ENCODE results near the gene PTPRU.

PTPRU gene

GRCh38 chr1:29235955-29236711 is at the start of gene PTPRU:
TSS of gene PTPRU (plus strand) at chr1:29236522. CDS start at chr1:29236645, 123 bp downstream.
- DNase-seq (ENCODE audit: low spot score) = peak; percentile 70

DNA sequence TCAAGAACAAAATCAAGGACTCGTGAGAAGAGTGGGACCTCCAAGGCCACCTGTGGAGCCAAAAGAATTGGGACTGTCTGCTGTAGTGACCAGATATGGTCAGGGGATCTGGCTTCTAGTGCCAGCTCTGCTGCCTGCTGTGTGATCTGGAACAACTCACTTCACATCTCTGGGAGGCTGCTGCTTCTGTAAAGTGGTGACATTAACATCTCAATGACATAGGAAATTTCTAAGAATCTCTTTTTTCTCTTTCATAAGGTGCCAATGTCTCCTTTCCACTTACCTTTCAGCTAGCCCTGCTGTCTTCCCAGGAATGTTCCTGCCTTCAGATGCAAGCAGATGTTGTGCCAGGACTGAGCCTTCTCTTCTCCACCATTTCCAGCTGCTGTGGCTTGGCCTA is 49.6 kb upstream of the PTPRU start:
- no peak for DNase-seq (ENCODE audit: low spot score)

DNA sequence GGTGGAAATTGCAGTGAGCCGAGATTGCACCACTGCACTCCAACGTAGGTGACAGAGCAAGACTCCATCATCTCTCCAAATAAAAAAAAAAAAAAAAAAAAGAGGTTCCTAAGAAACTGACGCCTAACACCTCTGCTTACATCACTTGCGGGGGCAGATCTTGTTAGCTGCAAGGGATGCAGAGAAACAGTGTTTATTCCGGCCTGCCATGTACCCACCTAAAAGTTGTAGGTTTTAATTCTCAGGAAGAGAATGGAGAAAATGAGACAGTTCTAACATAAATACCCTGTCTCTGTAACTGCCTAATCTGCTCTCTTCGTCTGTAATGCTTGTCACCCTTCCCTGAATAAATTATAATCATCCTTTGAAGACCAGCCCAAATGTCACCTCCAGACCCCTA is 45.6 kb upstream of the PTPRU start:
- DNase-seq (ENCODE audit: low spot score) = no peak

GRCh38 chr1:29193879-29194455 is 42.4 kb upstream of the PTPRU start:
- no peak for DNase-seq (ENCODE audit: low spot score)

DNA sequence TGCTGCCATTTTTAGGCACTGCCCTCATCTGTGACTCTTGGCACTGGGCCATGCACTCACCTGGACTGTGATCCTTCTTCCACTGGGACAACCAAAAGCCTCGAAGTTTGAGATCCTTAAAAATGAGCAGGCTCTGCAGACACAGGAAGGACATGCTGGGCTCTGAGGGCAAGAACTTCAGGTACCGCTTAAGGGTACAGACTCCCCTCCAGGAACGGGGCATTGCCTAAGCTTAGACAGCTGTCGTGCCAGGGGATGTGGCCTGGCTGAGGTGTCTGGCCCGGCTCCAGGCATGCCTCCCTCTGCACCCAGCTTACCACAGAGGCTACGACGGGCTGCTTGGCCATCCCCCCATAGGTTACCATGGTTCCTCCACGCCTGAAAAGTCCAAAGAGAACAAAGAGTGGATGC is 40.4 kb upstream of the PTPRU start:
- DNase-seq (ENCODE audit: low spot score) = no peak

DNA sequence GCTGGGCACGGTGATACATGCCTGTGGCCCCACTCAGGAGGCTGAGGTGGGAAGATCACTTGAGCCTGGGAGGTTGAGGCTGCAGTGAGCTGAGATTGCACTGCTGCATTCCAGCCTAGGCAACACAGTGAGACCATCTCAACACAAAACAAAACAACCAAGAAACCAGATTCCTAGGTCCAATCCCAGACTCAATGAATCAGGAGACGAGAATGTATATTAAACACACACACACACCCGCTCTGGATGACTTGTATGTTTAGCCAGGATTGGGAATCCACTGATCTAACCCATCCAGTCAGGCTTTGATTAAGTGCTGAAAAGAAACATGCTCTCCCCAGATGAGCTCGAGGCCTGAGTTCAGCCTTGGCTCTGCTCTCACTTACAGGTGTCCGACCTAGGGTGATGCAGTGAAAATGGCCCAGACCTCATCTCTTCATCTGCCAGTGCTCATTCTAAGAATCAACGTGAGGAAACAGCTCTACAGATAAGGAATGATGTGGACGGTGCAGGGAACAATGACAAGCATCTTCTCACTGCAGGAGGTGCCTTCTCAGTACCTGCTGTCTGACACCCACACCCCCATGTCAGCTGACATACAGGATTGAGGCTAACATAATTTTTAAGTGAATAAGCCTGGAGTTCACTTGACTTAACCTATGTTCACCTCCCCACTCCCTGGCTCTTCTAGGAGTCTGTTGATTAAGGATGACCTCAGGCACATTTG is 39.3 kb upstream of the PTPRU start:
- no peak for DNase-seq (ENCODE audit: low spot score)

GRCh38 chr1:29197590-29197924 is 38.8 kb upstream of the PTPRU start:
- peak; percentile 37 for DNase-seq (ENCODE audit: low spot score)

- DNase-seq (ENCODE audit: low spot score) = no peak
Observed at GRCh38 chr1:29197993-29198392, 38.3 kb upstream of the PTPRU start.

- no peak for DNase-seq (ENCODE audit: low spot score)
Observed at GRCh38 chr1:29200906-29201594, 35.3 kb upstream of the PTPRU start.

- no peak for DNase-seq (ENCODE audit: low spot score)
Observed at GRCh38 chr1:29201595-29202051, 34.7 kb upstream of the PTPRU start.

- no peak for DNase-seq (ENCODE audit: low spot score)
Observed at GRCh38 chr1:29202053-29202452, 34.3 kb upstream of the PTPRU start.

GRCh38 chr1:29202584-29203340 is 33.6 kb upstream of the PTPRU start:
- DNase-seq (ENCODE audit: low spot score) = peak; percentile 88

DNA sequence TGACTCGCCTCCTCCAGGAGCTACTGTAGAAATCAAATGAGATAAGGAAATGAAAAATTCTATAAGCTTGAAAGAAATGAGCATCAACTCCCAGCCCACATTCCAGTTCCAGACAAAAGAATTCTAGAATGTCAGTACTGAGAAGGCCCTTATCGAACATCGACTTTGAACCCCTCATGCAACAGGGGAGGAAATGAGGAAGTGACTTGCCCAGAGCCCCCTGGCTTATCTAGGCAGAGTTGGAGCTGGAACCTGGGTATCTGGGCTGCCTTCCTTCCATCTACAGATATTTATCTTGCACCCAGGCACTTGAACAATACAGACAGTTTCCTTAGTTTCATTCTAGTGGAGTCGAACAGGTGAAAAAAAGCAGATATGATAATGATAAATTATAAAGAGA is 27.9 kb upstream of the PTPRU start:
- DNase-seq (ENCODE audit: low spot score) = no peak

DNA sequence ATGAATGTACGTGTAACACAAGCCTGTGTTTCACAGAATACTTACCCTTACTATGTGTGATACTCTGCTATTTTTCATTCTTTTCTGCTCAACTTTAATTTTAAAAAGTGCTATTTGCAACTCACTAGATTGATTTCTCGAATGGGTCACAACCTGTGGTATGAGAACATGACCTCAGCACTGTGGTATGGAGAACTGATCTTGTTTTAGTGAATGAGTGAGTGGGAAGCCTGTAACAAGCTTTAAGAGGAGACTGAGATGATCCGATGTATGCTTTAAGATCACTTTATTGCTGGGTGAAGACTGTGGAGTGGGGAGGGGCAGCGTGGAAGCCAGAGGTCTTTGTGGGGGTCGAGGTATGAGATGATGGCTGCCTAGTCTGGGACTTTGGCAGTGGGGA is 27.1 kb upstream of the PTPRU start:
- no peak for DNase-seq (ENCODE audit: low spot score)

DNA sequence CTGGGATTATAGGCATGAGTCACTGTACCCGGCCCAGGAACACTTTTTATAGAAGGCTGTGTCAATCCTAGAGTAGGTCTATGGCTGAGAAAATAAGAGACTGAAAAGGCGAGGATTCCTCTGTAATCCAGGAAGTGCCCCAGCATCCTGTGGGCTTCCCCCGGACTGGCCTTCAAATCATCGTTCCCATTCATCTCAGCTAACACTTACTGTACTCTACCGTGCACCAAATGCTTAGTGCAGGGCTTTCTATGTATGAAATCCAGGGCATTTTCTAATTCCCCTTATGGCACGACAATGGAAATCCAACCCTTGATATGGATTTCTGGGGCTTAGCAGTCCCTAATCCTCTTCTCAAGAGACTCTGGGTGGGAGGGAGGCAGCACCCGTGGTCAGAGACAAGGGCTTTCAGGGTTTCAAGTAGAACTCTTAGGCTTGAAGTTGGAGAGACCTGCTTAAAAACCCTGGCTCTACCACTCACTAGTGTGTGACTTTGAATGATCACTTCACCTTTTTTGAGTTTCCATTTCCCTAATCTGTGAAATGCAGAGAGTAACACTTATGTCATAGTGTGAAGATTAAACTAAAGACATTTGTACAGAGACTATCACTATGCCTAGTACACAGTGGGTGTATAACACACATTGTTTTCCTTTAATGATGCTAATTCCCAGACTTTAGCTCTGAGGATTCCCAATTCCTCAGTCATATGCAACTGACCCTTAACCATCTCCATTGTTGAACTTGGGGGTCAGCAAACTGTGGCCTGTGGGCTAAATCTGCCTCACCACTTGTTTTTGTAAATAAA is 25.8 kb upstream of the PTPRU start:
- DNase-seq (ENCODE audit: low spot score) = no peak

- DNase-seq (ENCODE audit: low spot score) = no peak
Observed at GRCh38 chr1:29211086-29212030, 25.0 kb upstream of the PTPRU start.

- DNase-seq (ENCODE audit: low spot score) = no peak
Observed at GRCh38 chr1:29213055-29213454, 23.3 kb upstream of the PTPRU start.

DNA sequence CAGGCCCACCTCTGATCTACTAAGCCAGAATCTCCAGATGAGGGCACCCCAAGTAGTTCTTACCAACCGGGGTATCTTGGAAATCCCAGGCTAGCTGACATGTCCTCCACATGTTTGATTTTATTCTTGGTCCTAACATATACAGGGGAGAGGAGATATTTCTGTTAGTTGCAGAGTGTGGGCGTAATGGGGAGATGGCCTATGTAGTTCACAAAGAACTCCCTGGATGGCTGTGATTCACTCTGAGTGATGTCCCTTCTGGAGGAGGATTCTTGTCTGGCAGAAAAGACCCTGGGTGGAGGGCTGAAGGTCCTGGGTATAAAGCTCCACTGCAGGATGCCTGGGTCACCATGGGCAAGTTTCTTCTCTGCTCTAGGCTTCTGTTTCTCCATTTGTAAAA is 18.7 kb upstream of the PTPRU start:
- DNase-seq (ENCODE audit: low spot score) = no peak

GRCh38 chr1:29218223-29218622 is 18.1 kb upstream of the PTPRU start:
- no peak for DNase-seq (ENCODE audit: low spot score)

GRCh38 chr1:29221296-29221695 is 15.0 kb upstream of the PTPRU start:
- no peak for DNase-seq (ENCODE audit: low spot score)
